ENCODE results near the gene IPO4. TPM values are rescaled to one million over a fixed set of nuclear protein-coding genes. Genes with fewer than 3 reads are reported as not detected.

IPO4 gene
- total and polyA plus RNA-seq, 2 of the 8 experiments (the other 6 are each of a cell fraction or from before 2014, with no cell fraction given) = 55.5 to 108 TPM

GRCh38 chr14:24164518-24164991 is 24.1 kb downstream of the IPO4 start:
- Histone ChIP-seq H4K91ac (replicated peaks; ENCODE audit: insufficient read length, low read length) (no peak overlapping the region), H3K79me2 (ENCODE audit: control insufficient read depth in 1 of 2, insufficient read depth in 2 of 2, low read length in 2 of 2) (no peaks in the 10 kb centered on the region), H4K8ac (ENCODE audit: extremely low read depth, insufficient read depth, low read length) (no peak overlapping the region), H3K79me1 (ENCODE audit: low read depth, low read length) (no peaks in the 10 kb centered on the region), H4K5ac (ENCODE audit: insufficient read length, low read depth, low read length) (no peak overlapping the region), H3K9ac (replicated peaks in 1 of 4; ENCODE audit: extremely low read depth in 1 of 4, low read depth in 3 of 4, low read length in 3 of 4) (no peak overlapping the region), H2BK15ac (ENCODE audit: low read length) (no peak overlapping the region), H2BK20ac (ENCODE audit: low read length) (no peak overlapping the region), H2AK5ac (ENCODE audit: low read depth, low read length) (no peak overlapping the region), H3K4me1 (replicated peaks in 1 of 4; ENCODE audit: control insufficient read depth in 3 of 4, insufficient read depth in 4 of 4, low read length in 3 of 4) (peaks cover 0 to 10% (median 2%) of the 10 kb centered on the region in 4 experiments; a peak in 3 of 7 replicates), H3K56ac (replicated peaks; ENCODE audit: insufficient read length, low read depth, low read length) (no peak overlapping the region), H4K20me1 (replicated peaks in 1 of 2; ENCODE audit: control insufficient read depth in 1 of 2, insufficient read depth in 2 of 2, low read length in 2 of 2) (peaks cover 0 to 16% of the 10 kb centered on the region in 2 experiments), H2AFZ (ENCODE audit: low read length) (no peak overlapping the region), H3K36me3 (ENCODE audit: control insufficient read depth in 2 of 4, insufficient read depth in 4 of 4, low read length in 3 of 4) (peaks cover 0 to 26% (median 11%) of the 10 kb centered on the region in 4 experiments; a peak in 7 of 8 replicates), H2BK120ac (replicated peaks; ENCODE audit: low read depth, low read length) (no peak overlapping the region), H2BK12ac (ENCODE audit: low read depth, low read length) (no peak overlapping the region), H3K4me3 (ENCODE audit: extremely low read depth in 1 of 4, insufficient read depth in 2 of 4, low read depth in 3 of 4, low read length in 4 of 4) (no peak overlapping the region), H3K27me3 (replicated peaks in 1 of 4; ENCODE audit: control insufficient read depth in 3 of 4, extremely low read depth in 1 of 4, insufficient read depth in 3 of 4, low read length in 3 of 4) (no peaks in the 10 kb centered on the region), H3K23me2 (ENCODE audit: low read depth, low read length) (0 out of 2 replicates have a peak, but pooled peaks cover 2% of the 10 kb centered on the region), H2BK5ac (ENCODE audit: low read depth, low read length) (no peak overlapping the region), H3K4ac (replicated peaks; ENCODE audit: insufficient read length, low read depth, low read length) (no peak overlapping the region), H3K18ac (ENCODE audit: extremely low read depth, low read length) (no peak overlapping the region), H3K9me3 (ENCODE audit: insufficient read depth in 2 of 2, low read depth in 1 of 2, low read length in 1 of 2) (no peaks in the 10 kb centered on the region), H3K27ac (ENCODE audit: low read depth, low read length) (no peak overlapping the region), H3K14ac (ENCODE audit: insufficient read length) (no peak overlapping the region), H3K4me2 (ENCODE audit: insufficient read depth in 1 of 2, low read depth in 2 of 2, low read length in 2 of 2) (no peak overlapping the region), H3K23ac (ENCODE audit: insufficient read length) (no peak overlapping the region)
- CTCF ChIA-PET (ENCODE audit: partially characterized antibody) = interaction anchor here (1.2 kb wide), 1 partner anchor 133 kb away, joined by 3 read pairs; no protein-coding TSS in a partner anchor
- POLR2A ChIA-PET (ENCODE audit: partially characterized antibody) = interaction anchor here (0.8 to 7.6 kb wide), 8 partner anchors 9 to 59 kb away, joined by 3 to 93 read pairs (median 4); partner anchors contain the start of genes PSME2, RNF31 and TM9SF1
- DNase-seq (ENCODE audit: low read depth in 1 of 2, low spot score in 2 of 2) (no peak), FAIRE-seq (no peak)
- 93% methylated on average over 14 of the region's 14 CpGs; no CpG with 5 or more reads in 1 of the 2 experiments for WGBS, 2 experiments (ENCODE audit: extremely low coverage in 1 of 2, insufficient coverage in 1 of 2, insufficient read length in 1 of 2, insufficient replicate concordance in 2 of 2, low coverage in 1 of 2, low lambda C conversion rate in 2 of 2, missing lambda C conversion rate in 1 of 2)
- TF ChIP-seq SP1 (IDR thresholded peaks at IDR 0.05; ENCODE audit: low read depth, low read length) = no peak
- TF ChIP-seq CTCF (IDR thresholded peaks at IDR 0.05; ENCODE audit: control extremely low read depth in 1 of 3, insufficient read depth in 1 of 3, low read depth in 1 of 3, low read length in 3 of 3) = no peak
- no peak for TF ChIP-seq SAP30 (IDR thresholded peaks at IDR 0.05; ENCODE audit: insufficient read depth, insufficient replicate concordance, low read length)
- no peak for TF ChIP-seq CREB1 (IDR thresholded peaks at IDR 0.05)
- no peak for TF ChIP-seq RFX5 (IDR thresholded peaks at IDR 0.05; ENCODE audit: borderline replicate concordance, low read depth, low read length)
- no peak for TF ChIP-seq USF2 (IDR thresholded peaks at IDR 0.05; ENCODE audit: low read length)
- no peak for TF ChIP-seq CBX5 (IDR thresholded peaks at IDR 0.05; ENCODE audit: low read depth, low read length)
- TF ChIP-seq ZNF274 (IDR thresholded peaks at IDR 0.05; ENCODE audit: borderline replicate concordance, extremely low read depth, low read length) = no peak
- no peak for TF ChIP-seq ATF3 (IDR thresholded peaks at IDR 0.05; ENCODE audit: insufficient read depth, low read depth, low read length)

All from H1 (cell line).